Cardiac muscle cell (in vitro differentiated cells and primary cell): ENCODE results near the gene FAM210A. TPM values are rescaled to one million over a fixed set of nuclear protein-coding genes. Genes with fewer than 3 reads are reported as not detected.

Source experiments
- DNase-seq, 2 donors: peaks; one replicate each; pipeline versions ENCODE4 v3.0.0 to v3.0.0-alpha.2; 2010 to 2017; ENCODE audit warnings: low read depth in 1 of 2, low spot score in 1 of 2
- H3K27ac ChIP-seq: fragments of 200-600 bp; sonication (generic); 2 replicates; pipeline ENCODE4 v1.5.1; 2016
- H3K27me3 ChIP-seq: fragments of 200-600 bp; sonication (generic); 2 replicates; pipeline ENCODE4 v1.6.0; 2016; ENCODE audit warnings: control low read depth
- H3K36me3 ChIP-seq: fragments of 200-600 bp; sonication (generic); 2 replicates; pipeline ENCODE4 v1.5.1; 2016; ENCODE audit warnings: control low read depth
- H3K4me1 ChIP-seq: fragments of 200-600 bp; sonication (generic); 2 replicates; pipeline ENCODE4 v1.8.1; 2017; ENCODE audit warnings: low read depth, mild to moderate bottlenecking, mixed run types
- H3K4me3 ChIP-seq: fragments of 200-600 bp; sonication (generic); 2 replicates; pipeline ENCODE4 v1.5.1; 2016; ENCODE audit warnings: mild to moderate bottlenecking
- H3K9me3 ChIP-seq: fragments of 200-600 bp; sonication (generic); 2 replicates; pipeline ENCODE4 v1.5.1; 2017; ENCODE audit warnings: low read depth, mild to moderate bottlenecking, control low read depth
- CTCF ChIP-seq: IDR thresholded peaks from 2 replicates; pipeline ENCODE4 v1.5.1; 2012; ENCODE audit warnings: low read depth, mild to moderate bottlenecking, low read length
- polyA plus RNA-seq: library from polyadenylated mRNA; unstranded; fragments of >200 nt; fragmentation: Nextera tagmentation; extraction: Ambion mirVana; gene quantifications from 2 replicates; pipeline ENCODE4 v1.2.1, GENCODE V29; 2016
- total RNA-seq: library from RNA; depleted of rRNA; stranded (reverse); fragments of >200 nt; gene quantifications from 2 replicates; pipeline ENCODE4 v1.2.3, GENCODE V29; 2016

The FAM210A gene
- total and polyA plus RNA-seq, 2 experiments from 2014 or later, result 20.0 to 20.6 TPM

- Histone ChIP-seq H3K27ac (no peak overlapping the region), H3K36me3 (no peaks in the 10 kb centered on the region), H3K27me3 (no peaks in the 10 kb centered on the region), H3K9me3 (no peaks in the 10 kb centered on the region), H3K4me1 (no peaks in the 10 kb centered on the region), H3K4me3 (no peak overlapping the region)
- no peak for TF ChIP-seq CTCF
- no peak for DNase-seq
Observed at GRCh38 chr18:13649397-13650390, 76.7 kb downstream of the FAM210A start.

GRCh38 chr18:13647761-13648160 lies 78.6 kb downstream of the FAM210A start:
- Histone ChIP-seq H3K36me3 (no peaks in the 10 kb centered on the region), H3K27me3 (no peaks in the 10 kb centered on the region), H3K4me3 (no peak overlapping the region), H3K27ac (no peak overlapping the region), H3K9me3 (no peaks in the 10 kb centered on the region), H3K4me1 (no peaks in the 10 kb centered on the region)
- TF ChIP-seq CTCF, result no peak
- DNase-seq, result no peak

GRCh38 chr18:13646633-13647032 lies 79.7 kb downstream of the FAM210A start:
- H3K36me3 ChIP-seq, result no peaks in the 10 kb centered on the region
- no peak overlapping the region for H3K4me3 ChIP-seq
- H3K27me3 ChIP-seq, result peaks cover 7% of the 10 kb centered on the region
- no peaks in the 10 kb centered on the region for H3K4me1 ChIP-seq
- TF ChIP-seq CTCF, result no peak
- DNase-seq, result no peak
- no peak overlapping the region for H3K27ac ChIP-seq
- no peaks in the 10 kb centered on the region for H3K9me3 ChIP-seq

GRCh38 chr18:13645093-13645492 lies 81.3 kb downstream of the FAM210A start:
- H3K27ac ChIP-seq, result no peak overlapping the region

GRCh38 chr18:13643261-13643751 lies 83.1 kb downstream of the FAM210A start:
- Histone ChIP-seq H3K4me1 (no peaks in the 10 kb centered on the region), H3K27me3 (peaks cover 7% of the 10 kb centered on the region), H3K36me3 (no peaks in the 10 kb centered on the region), H3K4me3 (no peak overlapping the region), H3K27ac (no peak overlapping the region), H3K9me3 (no peaks in the 10 kb centered on the region)
- no peak for DNase-seq
- no peak for TF ChIP-seq CTCF

More at GRCh38 chr18:13645093-13645492, 81.3 kb downstream of the FAM210A start:
- Histone ChIP-seq H3K4me3 (no peak overlapping the region), H3K9me3 (no peaks in the 10 kb centered on the region), H3K36me3 (no peaks in the 10 kb centered on the region), H3K27me3 (peaks cover 7% of the 10 kb centered on the region), H3K4me1 (no peaks in the 10 kb centered on the region)
- no peak for TF ChIP-seq CTCF
- no peak for DNase-seq
